GM23248 (cell line): ENCODE measurements around the gene GPC3. TPM values are rescaled to one million over a fixed set of nuclear protein-coding genes. Genes with fewer than 3 reads are reported as not detected.

Source experiments
- DNase-seq: peaks from one replicate; pipeline ENCODE4 v3.0.0-alpha.2; 2015
- H2AFZ ChIP-seq: fragments of 200-600 bp; sonication (generic); 2 replicates; pipeline ENCODE4 v1.6.1; 2016; ENCODE audit warnings: antibody characterized with exemption
- H3F3A ChIP-seq: fragments of 200-600 bp; sonication (generic); 2 replicates; pipeline ENCODE4 v1.6.1; 2016; ENCODE audit warnings: mild to moderate bottlenecking, antibody characterized with exemption, mixed run types; ENCODE audit not compliant: insufficient read depth
- H3K27ac ChIP-seq: fragments of 200-600 bp; sonication (generic); 2 replicates; pipeline ENCODE4 v1.5.1; 2016; ENCODE audit warnings: mild to moderate bottlenecking
- H3K27me3 ChIP-seq: fragments of 200-600 bp; sonication (generic); replicated peaks from 2 replicates; pipeline ENCODE4 v1.6.1; 2016; ENCODE audit warnings: mild to moderate bottlenecking; ENCODE audit not compliant: insufficient read depth
- H3K36me3 ChIP-seq: fragments of 200-600 bp; sonication (generic); 2 replicates; pipeline ENCODE4 v1.6.1; 2016; ENCODE audit warnings: low read depth, mild to moderate bottlenecking
- H3K4me1 ChIP-seq: fragments of 200-600 bp; sonication (generic); 2 replicates; pipeline ENCODE4 v1.6.1; 2016; ENCODE audit warnings: mild to moderate bottlenecking; ENCODE audit not compliant: insufficient read depth
- H3K4me2 ChIP-seq: fragments of 200-600 bp; sonication (generic); one replicate; pipeline ENCODE4 v1.6.1; 2016; ENCODE audit warnings: mild to moderate bottlenecking; ENCODE audit not compliant: unreplicated experiment
- H3K4me3 ChIP-seq: fragments of 200-600 bp; sonication (generic); 2 replicates; pipeline ENCODE4 v1.5.1; 2016; ENCODE audit warnings: mild to moderate bottlenecking
- H3K79me2 ChIP-seq: fragments of 200-600 bp; sonication (generic); 2 replicates; pipeline ENCODE4 v1.6.1; 2016; ENCODE audit warnings: mild to moderate bottlenecking; ENCODE audit not compliant: insufficient read depth
- H3K9ac ChIP-seq: fragments of 200-600 bp; sonication (generic); 2 replicates; pipeline ENCODE4 v1.6.1; 2016; ENCODE audit warnings: mild to moderate bottlenecking
- H3K9me2 ChIP-seq: fragments of 200-600 bp; sonication (generic); 2 replicates; pipeline ENCODE4 v1.6.1; 2016; ENCODE audit warnings: mixed run types, mild to moderate bottlenecking, moderate library complexity; ENCODE audit not compliant: insufficient read depth
- H3K9me3 ChIP-seq: fragments of 200-600 bp; sonication (generic); one replicate; pipeline ENCODE4 v1.6.1; 2017; ENCODE audit warnings: low read depth
- H4K20me1 ChIP-seq: fragments of 200-600 bp; sonication (generic); 2 replicates; pipeline ENCODE4 v1.6.0; 2016; ENCODE audit not compliant: insufficient read depth
- EZH2 ChIP-seq: fragments of 200-600 bp; sonication (generic); IDR thresholded peaks from 2 replicates; pipeline ENCODE4 v1.6.1; 2018; ENCODE audit warnings: antibody characterized with exemption, mild to moderate bottlenecking; ENCODE audit not compliant: insufficient read depth, poor library complexity, severe bottlenecking
- EZH2phosphoT487 ChIP-seq: fragments of 200-600 bp; sonication (generic); IDR thresholded peaks from 2 replicates; pipeline ENCODE4 v1.6.1; 2018; ENCODE audit warnings: antibody characterized with exemption, moderate library complexity, mild to moderate bottlenecking, low read depth; ENCODE audit not compliant: insufficient read depth
- WGBS, 2 experiments: methylation state at CpG; one replicate each; pipeline ENCODE4 v1.1.6; 2015 to 2017; ENCODE audit warnings: low lambda C conversion rate in 2 of 2, low coverage in 1 of 2; ENCODE audit errors: missing lambda C conversion rate in 2 of 2; 5-methylcytosine and 5-hydroxymethylcytosine counted together
- in situ Hi-C: fragments of 300-500 bp; cut with MboI; formaldehyde crosslinking; loops from 2 replicates; pipeline ENCODE4 v1.15.0; 2020
- polyA plus RNA-seq: library from polyadenylated mRNA; unstranded; fragments of >200 nt; fragmentation: Nextera tagmentation; extraction: Ambion mirVana; gene quantifications from 2 replicates; pipeline ENCODE4 v1.2.1, GENCODE V29; 2016
- total RNA-seq: library from RNA; depleted of rRNA; stranded (reverse); fragments of >200 nt; shearing (Covaris generic); gene quantifications from 2 replicates; pipeline ENCODE4 v1.2.3, GENCODE V29; 2014

Gene GPC3
- total and polyA plus RNA-seq, 2 experiments from 2014 or later = not detected

- in situ Hi-C loops = loop anchor here (25.0 kb wide), 1 partner anchor 321 kb away; no protein-coding TSS in a partner anchor
- WGBS, 2 experiments = 91 to 92% methylated on average over 3 of the region's 3 CpGs
- H3K27ac ChIP-seq = no peak overlapping the region
- H3K9me3 ChIP-seq = no peaks in the 10 kb centered on the region
- no peaks in the 10 kb centered on the region for H4K20me1 ChIP-seq
- H3K9ac ChIP-seq = no peak overlapping the region
- H3K27me3 ChIP-seq = no peaks in the 10 kb centered on the region
- TF ChIP-seq EZH2phosphoT487 = no peak
- no peak for TF ChIP-seq EZH2
- no peak overlapping the region for H3K4me3 ChIP-seq
- no peak for DNase-seq
- peaks cover 26% of the 10 kb centered on the region for H3F3A ChIP-seq
- H3K4me2 ChIP-seq = no peak overlapping the region
- no peaks in the 10 kb centered on the region for H3K79me2 ChIP-seq
- peaks cover 36% of the 10 kb centered on the region for H3K4me1 ChIP-seq
- H2AFZ ChIP-seq = no peak overlapping the region
- H3K36me3 ChIP-seq = no peaks in the 10 kb centered on the region
- H3K9me2 ChIP-seq = no peaks in the 10 kb centered on the region
These were observed 327.0 kb downstream of the GPC3 start for GRCh38 chrX:133658293-133658911.

DNA sequence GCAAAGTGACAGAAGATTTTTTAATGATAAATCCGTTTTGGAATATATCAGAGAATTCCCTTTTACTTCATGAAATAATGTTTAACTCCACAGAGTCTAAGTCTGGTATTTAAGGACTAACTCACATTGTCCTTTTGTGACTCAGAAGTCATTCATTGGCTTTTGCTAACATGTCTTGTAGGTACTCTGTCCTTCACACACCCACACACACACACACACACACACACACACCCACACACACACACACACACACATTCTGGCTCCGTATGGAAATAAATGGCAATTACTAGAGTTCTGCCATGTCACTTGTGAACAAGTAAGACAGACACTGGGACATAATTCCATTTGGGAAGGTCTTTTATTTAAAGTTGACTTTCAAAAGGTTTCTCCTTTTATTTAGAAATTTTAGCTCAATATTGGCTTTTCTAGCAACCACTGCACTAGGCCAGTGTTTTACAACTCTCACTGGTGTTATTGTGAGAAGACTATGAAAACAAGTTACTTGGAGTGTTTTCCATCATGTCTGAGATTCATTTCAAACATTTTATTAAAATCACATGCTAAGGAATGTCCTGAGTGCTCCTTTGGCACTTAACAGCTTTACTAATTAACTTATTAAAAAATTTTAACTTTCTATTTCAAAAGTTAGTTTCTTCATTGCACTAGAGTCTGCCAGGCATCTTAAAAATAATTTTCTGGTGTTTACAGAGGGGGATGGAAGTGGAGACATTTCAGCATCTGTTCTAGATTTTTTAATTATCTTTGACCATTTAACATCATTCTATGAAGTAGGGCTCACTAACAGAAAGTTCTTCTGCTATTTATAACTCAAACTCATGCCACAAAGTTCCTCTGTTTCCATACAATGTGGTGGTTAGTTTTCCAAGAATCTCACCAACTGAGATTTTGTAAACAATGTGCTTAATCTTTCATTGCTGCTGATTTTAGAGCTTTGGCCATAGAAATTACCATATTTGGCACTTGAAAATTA is 329.8 kb downstream of the GPC3 start:
- Histone ChIP-seq H3K27ac (peak overlapping the region; percentile 43; the same call in 1 of the 2 replicates), H3K4me2 (no peak overlapping the region), H3K9ac (no peak overlapping the region), H3K79me2 (no peaks in the 10 kb centered on the region), H3K4me1 (peaks cover 33% of the 10 kb centered on the region), H3K9me2 (no peaks in the 10 kb centered on the region), H3K9me3 (no peaks in the 10 kb centered on the region), H2AFZ (no peak overlapping the region), H3K27me3 (no peaks in the 10 kb centered on the region), H3K36me3 (no peaks in the 10 kb centered on the region), H4K20me1 (no peaks in the 10 kb centered on the region), H3K4me3 (no peak overlapping the region), H3F3A (peaks cover 14% of the 10 kb centered on the region)
- no peak for TF ChIP-seq EZH2
- no peak for TF ChIP-seq EZH2phosphoT487
- peak; percentile 42 for DNase-seq
- in situ Hi-C loops = loop anchor here (25.0 kb wide), 1 partner anchor 318 kb away; no protein-coding TSS in a partner anchor
- WGBS, 2 experiments = 0% methylated on average over 1 to 2 of the region's 2 CpGs

GRCh38 chrX:133654811-133655210 is 330.6 kb downstream of the GPC3 start:
- peaks cover 13% of the 10 kb centered on the region for H3F3A ChIP-seq
- no peaks in the 10 kb centered on the region for H4K20me1 ChIP-seq
- H3K9ac ChIP-seq = no peak overlapping the region
- H3K4me1 ChIP-seq = peaks cover 28% of the 10 kb centered on the region
- no peaks in the 10 kb centered on the region for H3K36me3 ChIP-seq
- no peaks in the 10 kb centered on the region for H3K79me2 ChIP-seq
- TF ChIP-seq EZH2 = no peak
- no peak for TF ChIP-seq EZH2phosphoT487
- H3K9me2 ChIP-seq = no peaks in the 10 kb centered on the region
- DNase-seq = peak; percentile 68
- H3K4me3 ChIP-seq = no peak overlapping the region
- in situ Hi-C loops = loop anchor here (25.0 kb wide), 1 partner anchor 318 kb away; no protein-coding TSS in a partner anchor
- H3K27me3 ChIP-seq = no peaks in the 10 kb centered on the region
- H3K27ac ChIP-seq = peak overlapping the region; percentile 43; the same call in 1 of the 2 replicates
- no peaks in the 10 kb centered on the region for H3K9me3 ChIP-seq
- no peak overlapping the region for H2AFZ ChIP-seq
- no peak overlapping the region for H3K4me2 ChIP-seq

GRCh38 chrX:133653358-133653757 is 332.0 kb downstream of the GPC3 start:
- no peak overlapping the region for H3K4me3 ChIP-seq
- H3K9me3 ChIP-seq = no peaks in the 10 kb centered on the region
- WGBS, 2 experiments = 0 to 14% methylated on average over 1 to 2 of the region's 2 CpGs
- no peaks in the 10 kb centered on the region for H3K9me2 ChIP-seq
- H3K9ac ChIP-seq = no peak overlapping the region
- no peaks in the 10 kb centered on the region for H4K20me1 ChIP-seq
- no peak overlapping the region for H3K27ac ChIP-seq
- H3F3A ChIP-seq = peaks cover 13% of the 10 kb centered on the region
- no peaks in the 10 kb centered on the region for H3K27me3 ChIP-seq
- no peaks in the 10 kb centered on the region for H3K79me2 ChIP-seq
- TF ChIP-seq EZH2 (no peak), EZH2phosphoT487 (no peak)
- peak; percentile 56 for DNase-seq
- no peaks in the 10 kb centered on the region for H3K36me3 ChIP-seq
- H3K4me2 ChIP-seq = no peak overlapping the region
- H2AFZ ChIP-seq = no peak overlapping the region
- H3K4me1 ChIP-seq = peaks cover 28% of the 10 kb centered on the region
- in situ Hi-C loops = loop anchor here (25.0 kb wide), 1 partner anchor 316 kb away; no protein-coding TSS in a partner anchor
